OCI-LY1 (cell line): ENCODE data around the gene ARHGEF39.

Experiments used
- EZH2 ChIP-seq: fragments of 200-600 bp; sonication (generic), shearing (Covaris generic); IDR thresholded peaks from 2 replicates; pipeline ENCODE4 v1.8.0; 2017; ENCODE audit warnings: borderline replicate concordance, mixed run types, mild to moderate bottlenecking, antibody characterized with exemption, low read length, moderate library complexity, mixed read lengths
- TF ChIP-seq, protein P1 (sequence below): fragments of 200-600 bp; sonication (generic), shearing (Covaris generic); IDR thresholded peaks from 2 replicates; pipeline ENCODE4 v1.5.1; 2017; ENCODE audit warnings: mild to moderate bottlenecking, antibody characterized with exemption, low read length, moderate library complexity, mixed read lengths

DNA sequence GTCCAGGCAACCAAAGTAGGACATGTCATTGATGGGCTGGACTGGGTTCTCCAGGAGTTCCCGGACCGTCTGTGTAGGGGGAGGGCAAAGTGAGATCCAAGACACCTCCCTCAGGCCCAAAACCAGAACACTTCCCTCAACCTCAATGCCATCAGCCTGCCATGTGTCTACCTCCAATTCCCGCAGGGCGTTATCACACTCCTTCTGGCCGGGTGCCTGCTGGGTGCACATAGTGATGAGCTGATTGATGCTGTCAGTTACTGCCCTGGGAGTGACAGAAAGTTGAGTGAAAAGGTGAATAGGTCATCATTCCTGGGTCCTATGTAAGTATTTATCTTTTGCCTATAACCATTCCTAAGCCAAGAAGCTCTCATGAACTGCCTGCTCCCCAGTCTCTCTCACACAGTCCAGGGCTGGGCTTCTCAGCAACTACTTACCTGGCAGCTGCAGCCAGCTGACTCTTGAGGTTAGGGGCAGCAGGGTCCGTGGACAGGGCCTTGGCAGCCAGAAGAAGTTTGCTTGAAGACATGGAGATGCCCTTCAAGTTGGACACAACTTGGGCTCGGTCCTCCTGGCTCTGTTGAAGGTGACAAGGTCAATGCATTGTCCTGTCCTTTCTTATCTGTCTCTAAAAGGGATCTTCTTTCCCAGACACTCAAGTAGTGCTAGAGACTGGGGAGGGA, 46.0 kb upstream of the ARHGEF39 start:
- TF ChIP-seq, protein P1, sequence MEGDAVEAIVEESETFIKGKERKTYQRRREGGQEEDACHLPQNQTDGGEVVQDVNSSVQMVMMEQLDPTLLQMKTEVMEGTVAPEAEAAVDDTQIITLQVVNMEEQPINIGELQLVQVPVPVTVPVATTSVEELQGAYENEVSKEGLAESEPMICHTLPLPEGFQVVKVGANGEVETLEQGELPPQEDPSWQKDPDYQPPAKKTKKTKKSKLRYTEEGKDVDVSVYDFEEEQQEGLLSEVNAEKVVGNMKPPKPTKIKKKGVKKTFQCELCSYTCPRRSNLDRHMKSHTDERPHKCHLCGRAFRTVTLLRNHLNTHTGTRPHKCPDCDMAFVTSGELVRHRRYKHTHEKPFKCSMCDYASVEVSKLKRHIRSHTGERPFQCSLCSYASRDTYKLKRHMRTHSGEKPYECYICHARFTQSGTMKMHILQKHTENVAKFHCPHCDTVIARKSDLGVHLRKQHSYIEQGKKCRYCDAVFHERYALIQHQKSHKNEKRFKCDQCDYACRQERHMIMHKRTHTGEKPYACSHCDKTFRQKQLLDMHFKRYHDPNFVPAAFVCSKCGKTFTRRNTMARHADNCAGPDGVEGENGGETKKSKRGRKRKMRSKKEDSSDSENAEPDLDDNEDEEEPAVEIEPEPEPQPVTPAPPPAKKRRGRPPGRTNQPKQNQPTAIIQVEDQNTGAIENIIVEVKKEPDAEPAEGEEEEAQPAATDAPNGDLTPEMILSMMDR, result no peak
- TF ChIP-seq EZH2, result no peak
